CD4-positive, alpha-beta T cell (primary cell): Measurements from ENCODE around the gene NETO2. TPM values are rescaled to one million over a fixed set of nuclear protein-coding genes. Genes with fewer than 3 reads are reported as not detected.
A peak's percentile ranks its signal among the peaks of the same experiment; 100 is the strongest.
"Not testable (repeated sequence)": the region's sequence is repeated elsewhere in the genome, so short reads cannot be mapped to it uniquely, and the experiment has no call there.

ENCODE experiments used
- ATAC-seq: fragments of 200-7000 bp; cut with Tn5 transposase; one replicate; pipeline ENCODE4 v1.10.0; 2022; ENCODE audit warnings: mild to moderate bottlenecking; ENCODE audit not compliant: poor library complexity
- CTCF ChIA-PET: fragments of 350-600 bp; sonication (Branson Sonifier 250); formaldehyde crosslinking; loops from one replicate; lab custom pipeline; 2021; ENCODE audit warnings: antibody characterized with exemption, inconsistent platforms; lab: Charles Lee
- POLR2A ChIA-PET: fragments of 350-600 bp; sonication (Branson Sonifier 250); formaldehyde crosslinking; loops from one replicate; lab custom pipeline; 2021; ENCODE audit warnings: antibody characterized with exemption, inconsistent platforms; lab: Charles Lee
- DNase-seq, 14 experiments: peaks; one replicate each; pipeline ENCODE4 v3.0.0-alpha.2; 2013 to 2020; ENCODE audit warnings: mixed read lengths in 2 of 14
- H3K27ac ChIP-seq, 2 donors: one replicate each; pipeline versions ENCODE4 v1.5.1 to v1.7.0; 2013; ENCODE audit warnings: low read length in 2 of 2, low read depth in 1 of 2, mild to moderate bottlenecking in 1 of 2
- H3K27me3 ChIP-seq, 2 experiments: 1 replicate in 1 of 2; 2 replicates in 1 of 2; pipeline versions ENCODE4 v1.6.1 to v1.7.0; 2013; ENCODE audit warnings: low read length in 2 of 2, control low read depth in 1 of 2, mild to moderate bottlenecking in 1 of 2, moderate library complexity in 1 of 2; ENCODE audit not compliant: insufficient read depth in 2 of 2, control insufficient read depth in 1 of 2
- H3K36me3 ChIP-seq: one replicate; pipeline ENCODE4 v1.6.1; 2013; ENCODE audit warnings: low read length, control low read depth; ENCODE audit not compliant: insufficient read depth
- H3K4me1 ChIP-seq: one replicate; pipeline ENCODE4 v1.6.1; 2013; ENCODE audit warnings: low read length, control low read depth; ENCODE audit not compliant: insufficient read depth
- H3K4me3 ChIP-seq: one replicate; pipeline ENCODE4 v1.5.1; 2013; ENCODE audit warnings: mild to moderate bottlenecking, low read length, moderate library complexity
- H3K9me3 ChIP-seq, 2 experiments: 1 replicate in 1 of 2; 2 replicates in 1 of 2; pipeline versions ENCODE4 v1.6.1 to v1.7.0; 2013; ENCODE audit warnings: low read length in 2 of 2, mild to moderate bottlenecking in 2 of 2, control low read depth in 1 of 2, moderate library complexity in 1 of 2; ENCODE audit not compliant: control insufficient read depth in 1 of 2, insufficient read depth in 1 of 2
- H3K27ac Mint-ChIP-seq: one replicate; pipeline ENCODE4 v1.8.0; 2020; ENCODE audit warnings: mixed read lengths
- H3K27me3 Mint-ChIP-seq: one replicate; pipeline ENCODE4 v1.8.0; 2021; ENCODE audit warnings: mixed read lengths
- H3K36me3 Mint-ChIP-seq: one replicate; pipeline ENCODE4 v1.8.0; 2021; ENCODE audit warnings: low read depth, mixed read lengths
- H3K4me1 Mint-ChIP-seq: one replicate; pipeline ENCODE4 v1.8.0; 2021; ENCODE audit warnings: low read depth, mixed read lengths
- H3K4me3 Mint-ChIP-seq: one replicate; pipeline ENCODE4 v1.8.0; 2020; ENCODE audit warnings: mild to moderate bottlenecking, mixed read lengths
- H3K9me3 Mint-ChIP-seq: one replicate; pipeline ENCODE4 v1.8.0; 2020; ENCODE audit warnings: mixed read lengths
- CTCF ChIP-seq: fragments of 200-600 bp; IDR thresholded peaks from one replicate; pipeline ENCODE4 v1.8.0; 2022; ENCODE audit warnings: antibody characterized with exemption, mild to moderate bottlenecking
- intact Hi-C, 2 experiments: fragments of 100-400 bp; cut with DNase I in 1 of 2; cut with micrococcal nuclease in 1 of 2; formaldehyde crosslinking; loops; one replicate each; pipeline versions ENCODE4 v1.15.1 to v1.9.0; 2023 to 2025; cut with DNase I, micrococcal nuclease
- polyA plus RNA-seq, 2 donors: library from polyadenylated mRNA; unstranded; fragments of 120-200 nt; gene quantifications; one replicate each; pipeline ENCODE4 v1.2.1, GENCODE V29; 2013
- total RNA-seq, 174 experiments: library from RNA in 2 of 174; stranded (reverse) in 2 of 174; gene quantifications; one replicate each; pipeline ENCODE4 v1.2.3 and lab custom pipeline; 2021 to 2026

The NETO2 gene
- total RNA-seq (1 to 10 TPM; 1.8 to 1.9 TPM), total RNA-seq (lab: John Stamatoyannopoulos, UW) (2.1 to 88.2 (median 18.6) reads per million in 172 experiments)
- 4.7 TPM for polyA plus RNA-seq (2013, experiment 1 of 2)
- 6.1 TPM for polyA plus RNA-seq (2013, experiment 2 of 2)

GRCh38 chr16:47143677-47144558 lies at the start of gene NETO2:
Gene NETO2, minus strand, starts transcription at chr16:47143945. Its CDS starts 333 bp downstream, at chr16:47143612.
- peaks cover 17% of the 10 kb centered on the region for H3K4me1 ChIP-seq
- H3K9me3 Mint-ChIP-seq = no peaks in the 10 kb centered on the region
- peak within 1 kb of the TSS; percentile 66 for H3K4me3 Mint-ChIP-seq
- peaks cover 17% of the 10 kb centered on the region for H3K4me1 Mint-ChIP-seq
- H3K27ac ChIP-seq = no peak within 1 kb of the TSS
- peaks cover 0 to 8% of the 10 kb centered on the region in 2 experiments for H3K27me3 ChIP-seq
- DNase-seq = peak; percentile 29 to 82 (median 54)
- intact Hi-C loops = loop anchor here (2.0 to 10.0 kb wide), 13 partner anchors 107 to 1491 kb away; partner anchors contain the start of genes DNAJA2 (in 2 of the 2), ABCC11 (in 1 of the 2), C16orf87 (in 1 of the 2) and ITFG1 (in 1 of the 2)
- POLR2A ChIA-PET = interaction anchor here (1.6 to 4.0 kb wide), 5 partner anchors 12 to 1240 kb away, joined by 4 to 23 read pairs (median 7); partner anchors contain the start of genes DNAJA2, ITFG1 and PHKB
- CTCF ChIA-PET = interaction anchor here (0.7 to 3.7 kb wide), 7 partner anchors 11 to 1030 kb away, joined by 3 to 21 read pairs (median 3); no protein-coding TSS in a partner anchor
- ATAC-seq = peak; percentile 64
- peak within 1 kb of the TSS; percentile 59 for H3K4me3 ChIP-seq
- H3K27ac Mint-ChIP-seq = no peak within 1 kb of the TSS
- no peaks in the 10 kb centered on the region for H3K36me3 Mint-ChIP-seq
- no peak for TF ChIP-seq CTCF
- H3K9me3 ChIP-seq = no peaks in the 10 kb centered on the region
- H3K27me3 Mint-ChIP-seq = peaks cover 21% of the 10 kb centered on the region
- no peaks in the 10 kb centered on the region for H3K36me3 ChIP-seq

- no peak overlapping the region for H3K4me3 Mint-ChIP-seq
- DNase-seq (no peak), ATAC-seq (no peak)
- ChIA-PET CTCF (no interaction called here), POLR2A (no interaction called here)
- no peak overlapping the region for H3K27ac Mint-ChIP-seq
- H3K9me3 Mint-ChIP-seq = no peaks in the 10 kb centered on the region
- H3K36me3 Mint-ChIP-seq = peaks cover 30% of the 10 kb centered on the region
- no peaks in the 10 kb centered on the region for H3K36me3 ChIP-seq
- no peaks in the 10 kb centered on the region for H3K4me1 ChIP-seq
- intact Hi-C loops = no loop called here
- H3K27me3 Mint-ChIP-seq = no peaks in the 10 kb centered on the region
- no peaks in the 10 kb centered on the region for H3K9me3 ChIP-seq
- H3K27ac ChIP-seq = no peak overlapping the region
- no peak overlapping the region for H3K4me3 ChIP-seq
- no peaks in the 10 kb centered on the region for H3K4me1 Mint-ChIP-seq
- TF ChIP-seq CTCF = no peak
- no peaks in the 10 kb centered on the region for H3K27me3 ChIP-seq
Measured at GRCh38 chr16:47182318-47182717, 38.6 kb upstream of the NETO2 start.

GRCh38 chr16:47181066-47181465 lies 37.3 kb upstream of the NETO2 start:
- H3K27me3 ChIP-seq, POLR2A ChIA-PET, DNase-seq, intact Hi-C loops, H3K36me3 ChIP-seq, H3K27ac ChIP-seq, ATAC-seq, H3K9me3 ChIP-seq, H3K4me1 Mint-ChIP-seq, CTCF ChIA-PET, H3K27ac Mint-ChIP-seq, H3K4me3 ChIP-seq, H3K4me3 Mint-ChIP-seq, H3K27me3 Mint-ChIP-seq, H3K4me1 ChIP-seq, H3K9me3 Mint-ChIP-seq: not testable (repeated sequence)
- peaks cover 30% of the 10 kb centered on the region for H3K36me3 Mint-ChIP-seq
